GM15510 (cell line): ENCODE data around the gene RGS9BP.

Source experiments
- POLR2A ChIP-seq: IDR thresholded peaks from 3 replicates; pipeline ENCODE4 v1.6.1; 2011; ENCODE audit warnings: borderline replicate concordance; ENCODE audit not compliant: insufficient read length; ENCODE audit errors: extremely low read depth

Gene RGS9BP

GRCh38 chr19:32720936-32721250 lies 45.2 kb downstream of the RGS9BP start:
- TF ChIP-seq POLR2A, result no peak
